SK-N-SH (cell line): ENCODE results near the gene PKNOX2. TPM values are rescaled to one million over a fixed set of nuclear protein-coding genes. Genes with fewer than 3 reads are reported as not detected.

Source experiments
- CTCF ChIA-PET: fragments of 300-600, 350-600 bp; formaldehyde crosslinking; extraction: SDS; loops from one replicate; lab custom pipeline; 2021; lab: Yijun Ruan, JAX
- POLR2A ChIA-PET: fragments of 350-600 bp; sonication (Branson Sonifier 250); formaldehyde crosslinking; extraction: SDS; loops from one replicate; lab custom pipeline; 2020; ENCODE audit warnings: antibody characterized with exemption, inconsistent platforms; lab: Yijun Ruan, JAX
- DNase-seq: peaks from one replicate; pipeline ENCODE4 v3.0.0; 2012
- H2AFZ ChIP-seq: fragments of 200-600 bp; sonication (generic); 2 replicates; pipeline ENCODE4 v1.8.1; 2016; ENCODE audit warnings: antibody characterized with exemption, mild to moderate bottlenecking, low read depth
- H3F3A ChIP-seq: fragments of 200-600 bp; sonication (generic); replicated peaks from 2 replicates; pipeline ENCODE3; 2016; ENCODE audit warnings: antibody characterized with exemption, mild to moderate bottlenecking; ENCODE audit not compliant: insufficient read depth
- H3K27ac ChIP-seq, 2 experiments: fragments of 200-500 bp in 1 of 2; fragments of 200-600 bp in 1 of 2; sonication (Bioruptor generic) in 1 of 2; sonication (generic), shearing (Covaris generic) in 1 of 2; 2 replicates each; pipeline versions ENCODE4 v1.5.1 to v1.6.1; 2014 to 2016; ENCODE audit warnings: low read depth in 2 of 2, inconsistent platforms in 1 of 2, low read length in 1 of 2, mild to moderate bottlenecking in 1 of 2, mixed read lengths in 1 of 2
- H3K27me3 ChIP-seq: fragments of 200-600 bp; sonication (generic), shearing (Covaris generic); 2 replicates; pipeline ENCODE4 v1.6.1; 2016; ENCODE audit warnings: mixed run types; ENCODE audit not compliant: insufficient read depth
- H3K36me3 ChIP-seq, 2 experiments: fragments of 200-500 bp in 1 of 2; fragments of 200-600 bp in 1 of 2; sonication (Bioruptor generic) in 1 of 2; sonication (generic) in 1 of 2; replicated peaks in 1 of 2; 2 replicates each; pipeline versions ENCODE3 to v1.5.1; 2014 to 2016; ENCODE audit warnings: low read length in 1 of 2, mild to moderate bottlenecking in 1 of 2; ENCODE audit not compliant: insufficient read depth in 2 of 2, control insufficient read depth in 1 of 2
- H3K4me1 ChIP-seq, 2 experiments: fragments of 200-500 bp in 1 of 2; fragments of 200-600 bp in 1 of 2; sonication (Bioruptor generic) in 1 of 2; sonication (generic), shearing (Covaris generic) in 1 of 2; 2 replicates each; pipeline versions ENCODE4 v1.5.1 to v1.6.1; 2014 to 2016; ENCODE audit warnings: low read depth in 1 of 2, low read length in 1 of 2, mixed run types in 1 of 2; ENCODE audit not compliant: insufficient read depth in 2 of 2, control insufficient read depth in 1 of 2
- H3K4me2 ChIP-seq: fragments of 200-600 bp; sonication (generic), shearing (Covaris generic); 2 replicates; pipeline ENCODE4 v1.6.1; 2017; ENCODE audit warnings: mixed run types
- H3K4me3 ChIP-seq, 2 experiments: fragments of 200-500 bp in 1 of 2; fragments of 200-600 bp in 1 of 2; sonication (Bioruptor generic) in 1 of 2; sonication (generic), shearing (Covaris generic) in 1 of 2; 2 replicates each; pipeline versions ENCODE4 v1.5.1 to v1.8.1; 2014 to 2016; ENCODE audit warnings: low read depth in 2 of 2, inconsistent platforms in 1 of 2, low read length in 1 of 2, mild to moderate bottlenecking in 1 of 2, mixed read lengths in 1 of 2, moderate library complexity in 1 of 2
- H3K79me2 ChIP-seq: fragments of 200-600 bp; sonication (generic); 2 replicates; pipeline ENCODE4 v1.8.1; 2017; ENCODE audit warnings: mild to moderate bottlenecking; ENCODE audit not compliant: insufficient read depth
- H3K9ac ChIP-seq: fragments of 200-600 bp; sonication (generic); 2 replicates; pipeline ENCODE4 v1.6.1; 2017; ENCODE audit warnings: mixed run types
- H3K9me2 ChIP-seq: fragments of 200-600 bp; sonication (generic); 2 replicates; pipeline ENCODE4 v1.6.1; 2017; ENCODE audit warnings: mixed run types
- H3K9me3 ChIP-seq: fragments of 200-600 bp; sonication (generic); 2 replicates; pipeline ENCODE4 v1.6.1; 2017; ENCODE audit warnings: mixed run types, mild to moderate bottlenecking, moderate library complexity
- H4K20me1 ChIP-seq: fragments of 200-600 bp; sonication (generic); 2 replicates; pipeline ENCODE4 v1.6.1; 2017; ENCODE audit warnings: mild to moderate bottlenecking, mixed run types; ENCODE audit not compliant: insufficient read depth
- CHD2 ChIP-seq: fragments of 150-350 bp; IDR thresholded peaks from 2 replicates; pipeline ENCODE4 v1.6.1; 2018; ENCODE audit warnings: low read length; ENCODE audit not compliant: partially characterized antibody
- EP300 ChIP-seq, 2 experiments: IDR thresholded peaks; 2 replicates each; pipeline versions ENCODE4 v1.4.0 to v1.6.1; 2012; ENCODE audit warnings: borderline replicate concordance in 1 of 2, low read depth in 1 of 2, low read length in 1 of 2
- FOXJ3 ChIP-seq: sonication (generic); formaldehyde crosslinking; IDR thresholded peaks from 2 replicates; pipeline ENCODE4 v1.5.1; 2020; ENCODE audit warnings: mild to moderate bottlenecking, missing genetic modification reagents
- GATA2 ChIP-seq: sonication (generic); formaldehyde crosslinking; IDR thresholded peaks from 2 replicates; pipeline ENCODE4 v1.5.0; 2020; ENCODE audit warnings: mild to moderate bottlenecking, missing genetic modification reagents
- MXI1 ChIP-seq: IDR thresholded peaks from 2 replicates; pipeline ENCODE4 v1.6.1; 2012; ENCODE audit warnings: mild to moderate bottlenecking, low read depth, low read length, improper control_type of control experiment
- POLR2AphosphoS5 ChIP-seq: IDR thresholded peaks from 2 replicates; pipeline ENCODE4 v1.6.1; 2012; ENCODE audit warnings: low read depth, low read length
- RAD21 ChIP-seq: IDR thresholded peaks from 2 replicates; pipeline ENCODE4 v1.6.1; 2012; ENCODE audit warnings: mild to moderate bottlenecking, low read length
- RCOR1 ChIP-seq: fragments of 150-350 bp; IDR thresholded peaks from 2 replicates; pipeline ENCODE4 v1.6.1; 2017; ENCODE audit warnings: antibody characterized with exemption, low read length
- SIN3A ChIP-seq: IDR thresholded peaks from 2 replicates; pipeline ENCODE4 v1.6.1; 2012; ENCODE audit warnings: low read depth, mild to moderate bottlenecking, low read length, moderate library complexity, borderline replicate concordance
- TAF1 ChIP-seq: IDR thresholded peaks from 2 replicates; pipeline ENCODE4 v1.6.1; 2012; ENCODE audit warnings: low read depth, mild to moderate bottlenecking, low read length, moderate library complexity, borderline replicate concordance
- TEAD4 ChIP-seq: IDR thresholded peaks from 2 replicates; pipeline ENCODE4 v1.4.0; 2012; ENCODE audit warnings: mild to moderate bottlenecking, borderline replicate concordance; ENCODE audit not compliant: insufficient read depth
- WGBS: methylation state at CpG from one replicate; pipeline ENCODE4 v1.1.6; 2017; ENCODE audit warnings: low lambda C conversion rate; 5-methylcytosine and 5-hydroxymethylcytosine counted together
- polyA plus RNA-seq, 3 experiments: library from polyadenylated mRNA; depleted of rRNA; stranded (reverse); fragments of >200 nt; gene quantifications; 2 replicates each; pipeline ENCODE4 v1.2.3, GENCODE V29; 2012
- TF ChIP-seq, protein P1 (sequence below): fragments of 150-350 bp; IDR thresholded peaks from 2 replicates; pipeline ENCODE4 v1.6.1; 2017; ENCODE audit warnings: antibody characterized with exemption, low read length, low read depth, borderline replicate concordance

PKNOX2 gene
- polyA plus RNA-seq, 1 of the 3 experiments (the other 2 are of a cell fraction), result 0.02 TPM

GRCh38 chr11:125370561-125371389 lies 206.2 kb downstream of the PKNOX2 start:
- 14% methylated on average over 17 of the region's 18 CpGs for WGBS
- H3K27me3 ChIP-seq, result peaks cover 25% of the 10 kb centered on the region
- H3K4me3 ChIP-seq, result no peak overlapping the region; a peak in 1 of 4 replicates
- H3K27ac ChIP-seq, result no peak overlapping the region
- ChIA-PET POLR2A (interaction anchor here (1.2 kb wide), 1 partner anchor 259 kb away, joined by 3 read pairs; the partner anchor contains the start of gene TMEM218), CTCF (interaction anchor here (0.7 to 13.9 kb wide), 13 partner anchors 11 to 517 kb away, joined by 3 to 103 read pairs (median 4); partner anchors contain the start of gene PKNOX2)
- no peaks in the 10 kb centered on the region for H3K36me3 ChIP-seq
- H3K9me2 ChIP-seq, result no peaks in the 10 kb centered on the region
- H3K9me3 ChIP-seq, result no peaks in the 10 kb centered on the region
- H4K20me1 ChIP-seq, result no peaks in the 10 kb centered on the region
- H3K79me2 ChIP-seq, result no peaks in the 10 kb centered on the region
- H3K9ac ChIP-seq, result no peak overlapping the region
- H3K4me1 ChIP-seq, result peaks cover 0 to 21% of the 10 kb centered on the region in 2 experiments; a peak in 1 of 4 replicates
- no peak overlapping the region for H2AFZ ChIP-seq
- no peaks in the 10 kb centered on the region for H3F3A ChIP-seq
- H3K4me2 ChIP-seq, result no peak overlapping the region
- DNase-seq, result peak; percentile 89
- TF ChIP-seq FOXJ3 (CRISPR knock-in tag), result peak; percentile 13; the same call in 1 of the 2 replicates
- peak in 1 of 2 experiments; percentile 59; a peak in 1 of 4 replicates for TF ChIP-seq EP300 (IDR thresholded peaks at IDR 0.05; ENCODE audit: borderline replicate concordance in 1 of 2, low read depth in 1 of 2, low read length in 1 of 2)
- TF ChIP-seq CHD2, result peak; percentile 26
- TF ChIP-seq RAD21, result 0 out of 2 replicates have a peak, but pooled peaks have one; percentile 3
- no peak for TF ChIP-seq TEAD4
- TF ChIP-seq SIN3A, result no peak
- 0 out of 2 replicates have a peak, but pooled peaks have one; percentile 14 for TF ChIP-seq RCOR1
- TF ChIP-seq GATA2, result peak; percentile 28; the same call in 1 of the 2 replicates
- peak; percentile 62; the same call in 1 of the 2 replicates for TF ChIP-seq MXI1

DNA sequence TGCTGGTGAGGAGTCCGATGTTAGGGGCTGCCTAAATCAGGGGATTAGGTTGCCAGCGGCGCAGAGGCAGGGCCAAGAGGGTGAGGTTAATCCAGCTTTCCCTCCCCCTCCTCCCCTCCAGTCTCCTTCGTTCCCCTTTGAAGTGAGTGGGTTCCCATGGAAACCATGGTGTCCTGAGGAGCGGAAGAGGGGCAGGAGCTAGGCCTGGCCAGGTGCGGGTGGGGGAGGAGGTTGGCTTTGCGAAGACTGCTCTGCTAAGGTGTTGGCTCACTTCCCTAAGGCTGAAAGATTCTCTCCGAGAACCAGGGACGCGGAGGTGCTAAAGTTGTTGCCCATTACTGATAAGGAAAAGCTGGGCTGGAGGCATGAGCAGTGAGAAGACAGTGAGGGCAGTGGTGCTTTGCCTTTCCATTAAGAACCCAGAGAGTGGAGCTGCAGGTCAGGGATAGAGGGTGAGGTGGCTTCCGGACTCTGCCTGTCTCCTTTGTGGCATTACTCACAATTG lies 206.9 kb downstream of the PKNOX2 start:
- no peaks in the 10 kb centered on the region for H3K9me3 ChIP-seq
- no peak for TF ChIP-seq TAF1
- no peak for TF ChIP-seq CHD2
- TF ChIP-seq, protein P1, sequence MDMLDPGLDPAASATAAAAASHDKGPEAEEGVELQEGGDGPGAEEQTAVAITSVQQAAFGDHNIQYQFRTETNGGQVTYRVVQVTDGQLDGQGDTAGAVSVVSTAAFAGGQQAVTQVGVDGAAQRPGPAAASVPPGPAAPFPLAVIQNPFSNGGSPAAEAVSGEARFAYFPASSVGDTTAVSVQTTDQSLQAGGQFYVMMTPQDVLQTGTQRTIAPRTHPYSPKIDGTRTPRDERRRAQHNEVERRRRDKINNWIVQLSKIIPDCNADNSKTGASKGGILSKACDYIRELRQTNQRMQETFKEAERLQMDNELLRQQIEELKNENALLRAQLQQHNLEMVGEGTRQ, result no peak
- no peak for TF ChIP-seq POLR2AphosphoS5
- TF ChIP-seq RAD21, result 0 out of 2 replicates have a peak, but pooled peaks have one; percentile 5
- TF ChIP-seq, all 33 proteins: peak for 1
- ChIA-PET CTCF (interaction anchor here (0.7 to 13.9 kb wide), 13 partner anchors 10 to 280 kb away, joined by 3 to 103 read pairs (median 4); partner anchors contain the start of gene PKNOX2), POLR2A (interaction anchor here (1.2 kb wide), 1 partner anchor 259 kb away, joined by 3 read pairs; the partner anchor contains the start of gene TMEM218)
- Histone ChIP-seq H2AFZ (no peak overlapping the region), H3F3A (no peaks in the 10 kb centered on the region), H3K4me3 (no peak overlapping the region), H3K27me3 (peaks cover 25% of the 10 kb centered on the region), H3K4me1 (peaks cover 0 to 21% of the 10 kb centered on the region in 2 experiments; a peak in 1 of 4 replicates), H3K9me2 (no peaks in the 10 kb centered on the region), H4K20me1 (no peaks in the 10 kb centered on the region), H3K27ac (no peak overlapping the region), H3K4me2 (no peak overlapping the region), H3K9ac (no peak overlapping the region), H3K79me2 (no peaks in the 10 kb centered on the region), H3K36me3 (no peaks in the 10 kb centered on the region)
- WGBS, result 71% methylated on average over 9 of the region's 11 CpGs
- peak; percentile 46 for DNase-seq
